ENCODE results near the gene SH2D4B.

- TF ChIP-seq, protein P1, sequence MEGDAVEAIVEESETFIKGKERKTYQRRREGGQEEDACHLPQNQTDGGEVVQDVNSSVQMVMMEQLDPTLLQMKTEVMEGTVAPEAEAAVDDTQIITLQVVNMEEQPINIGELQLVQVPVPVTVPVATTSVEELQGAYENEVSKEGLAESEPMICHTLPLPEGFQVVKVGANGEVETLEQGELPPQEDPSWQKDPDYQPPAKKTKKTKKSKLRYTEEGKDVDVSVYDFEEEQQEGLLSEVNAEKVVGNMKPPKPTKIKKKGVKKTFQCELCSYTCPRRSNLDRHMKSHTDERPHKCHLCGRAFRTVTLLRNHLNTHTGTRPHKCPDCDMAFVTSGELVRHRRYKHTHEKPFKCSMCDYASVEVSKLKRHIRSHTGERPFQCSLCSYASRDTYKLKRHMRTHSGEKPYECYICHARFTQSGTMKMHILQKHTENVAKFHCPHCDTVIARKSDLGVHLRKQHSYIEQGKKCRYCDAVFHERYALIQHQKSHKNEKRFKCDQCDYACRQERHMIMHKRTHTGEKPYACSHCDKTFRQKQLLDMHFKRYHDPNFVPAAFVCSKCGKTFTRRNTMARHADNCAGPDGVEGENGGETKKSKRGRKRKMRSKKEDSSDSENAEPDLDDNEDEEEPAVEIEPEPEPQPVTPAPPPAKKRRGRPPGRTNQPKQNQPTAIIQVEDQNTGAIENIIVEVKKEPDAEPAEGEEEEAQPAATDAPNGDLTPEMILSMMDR (conservative IDR thresholded peaks at IDR 0.05; ENCODE audit: low read length): no peak
- TF ChIP-seq EZH2phosphoT487 (IDR thresholded peaks at IDR 0.05; ENCODE audit: borderline replicate concordance, low read depth, low read length): no peak
Observed at GRCh38 chr10:80516506-80517075, 21.1 kb upstream of the SH2D4B start.

Data from OCI-LY7 (cell line).